Measurements from ENCODE around the gene ITGA1. TPM values are rescaled to one million over a fixed set of nuclear protein-coding genes. Genes with fewer than 3 reads are reported as not detected.

Gene ITGA1
- total and polyA plus RNA-seq, 2 of the 13 experiments (the other 11 are each of a cell fraction or from before 2014, with no cell fraction given), result 23.1 to 28.6 TPM

GRCh38 chr5:52799983-52800393 is 12.3 kb downstream of the ITGA1 start (continued):
- TF ChIP-seq ZNF549 (CRISPR knock-in tag; IDR thresholded peaks at IDR 0.05) (no peak), MXD1 (CRISPR knock-in tag; IDR thresholded peaks at IDR 0.05) (no peak), ZSCAN9 (CRISPR knock-in tag; IDR thresholded peaks at IDR 0.05; ENCODE audit: borderline replicate concordance) (no peak; the same call in 1 of the 2 replicates), ZFX (CRISPR knock-in tag; IDR thresholded peaks at IDR 0.05; ENCODE audit: low read depth) (no peak), MAF1 (CRISPR knock-in tag; IDR thresholded peaks at IDR 0.05; ENCODE audit: borderline replicate concordance) (0 out of 2 replicates have a peak, but pooled peaks have one; percentile 36), SSRP1 (CRISPR knock-in tag; IDR thresholded peaks at IDR 0.05) (no peak), RFX3 (CRISPR knock-in tag; IDR thresholded peaks at IDR 0.05) (no peak), ZBTB20 (CRISPR knock-in tag; IDR thresholded peaks at IDR 0.05; ENCODE audit: borderline replicate concordance, low read depth) (no peak), ZNF766 (CRISPR knock-in tag; IDR thresholded peaks at IDR 0.05; ENCODE audit: borderline replicate concordance) (no peak), ZZZ3 (CRISPR knock-in tag; IDR thresholded peaks at IDR 0.05; ENCODE audit: borderline replicate concordance) (no peak), ZNF225 (CRISPR knock-in tag; IDR thresholded peaks at IDR 0.05) (no peak), FOXM1 (CRISPR knock-in tag; IDR thresholded peaks at IDR 0.05) (no peak), ZNF441 (CRISPR knock-in tag; IDR thresholded peaks at IDR 0.05; ENCODE audit: borderline replicate concordance) (no peak), ZNF17 (CRISPR knock-in tag; IDR thresholded peaks at IDR 0.05) (no peak)
- TF ChIP-seq, protein P1, sequence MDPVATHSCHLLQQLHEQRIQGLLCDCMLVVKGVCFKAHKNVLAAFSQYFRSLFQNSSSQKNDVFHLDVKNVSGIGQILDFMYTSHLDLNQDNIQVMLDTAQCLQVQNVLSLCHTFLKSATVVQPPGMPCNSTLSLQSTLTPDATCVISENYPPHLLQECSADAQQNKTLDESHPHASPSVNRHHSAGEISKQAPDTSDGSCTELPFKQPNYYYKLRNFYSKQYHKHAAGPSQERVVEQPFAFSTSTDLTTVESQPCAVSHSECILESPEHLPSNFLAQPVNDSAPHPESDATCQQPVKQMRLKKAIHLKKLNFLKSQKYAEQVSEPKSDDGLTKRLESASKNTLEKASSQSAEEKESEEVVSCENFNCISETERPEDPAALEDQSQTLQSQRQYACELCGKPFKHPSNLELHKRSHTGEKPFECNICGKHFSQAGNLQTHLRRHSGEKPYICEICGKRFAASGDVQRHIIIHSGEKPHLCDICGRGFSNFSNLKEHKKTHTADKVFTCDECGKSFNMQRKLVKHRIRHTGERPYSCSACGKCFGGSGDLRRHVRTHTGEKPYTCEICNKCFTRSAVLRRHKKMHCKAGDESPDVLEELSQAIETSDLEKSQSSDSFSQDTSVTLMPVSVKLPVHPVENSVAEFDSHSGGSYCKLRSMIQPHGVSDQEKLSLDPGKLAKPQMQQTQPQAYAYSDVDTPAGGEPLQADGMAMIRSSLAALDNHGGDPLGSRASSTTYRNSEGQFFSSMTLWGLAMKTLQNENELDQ (CRISPR knock-in tag; IDR thresholded peaks at IDR 0.05; ENCODE audit: borderline replicate concordance), result 0 out of 2 replicates have a peak, but pooled peaks have one; percentile 39
- TF ChIP-seq, protein P2, sequence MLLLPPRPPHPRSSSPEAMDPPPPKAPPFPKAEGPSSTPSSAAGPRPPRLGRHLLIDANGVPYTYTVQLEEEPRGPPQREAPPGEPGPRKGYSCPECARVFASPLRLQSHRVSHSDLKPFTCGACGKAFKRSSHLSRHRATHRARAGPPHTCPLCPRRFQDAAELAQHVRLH (CRISPR knock-in tag; IDR thresholded peaks at IDR 0.05; ENCODE audit: borderline replicate concordance, low read depth), result peak; percentile 42; the same call in 1 of the 2 replicates
- TF ChIP-seq, protein P3, sequence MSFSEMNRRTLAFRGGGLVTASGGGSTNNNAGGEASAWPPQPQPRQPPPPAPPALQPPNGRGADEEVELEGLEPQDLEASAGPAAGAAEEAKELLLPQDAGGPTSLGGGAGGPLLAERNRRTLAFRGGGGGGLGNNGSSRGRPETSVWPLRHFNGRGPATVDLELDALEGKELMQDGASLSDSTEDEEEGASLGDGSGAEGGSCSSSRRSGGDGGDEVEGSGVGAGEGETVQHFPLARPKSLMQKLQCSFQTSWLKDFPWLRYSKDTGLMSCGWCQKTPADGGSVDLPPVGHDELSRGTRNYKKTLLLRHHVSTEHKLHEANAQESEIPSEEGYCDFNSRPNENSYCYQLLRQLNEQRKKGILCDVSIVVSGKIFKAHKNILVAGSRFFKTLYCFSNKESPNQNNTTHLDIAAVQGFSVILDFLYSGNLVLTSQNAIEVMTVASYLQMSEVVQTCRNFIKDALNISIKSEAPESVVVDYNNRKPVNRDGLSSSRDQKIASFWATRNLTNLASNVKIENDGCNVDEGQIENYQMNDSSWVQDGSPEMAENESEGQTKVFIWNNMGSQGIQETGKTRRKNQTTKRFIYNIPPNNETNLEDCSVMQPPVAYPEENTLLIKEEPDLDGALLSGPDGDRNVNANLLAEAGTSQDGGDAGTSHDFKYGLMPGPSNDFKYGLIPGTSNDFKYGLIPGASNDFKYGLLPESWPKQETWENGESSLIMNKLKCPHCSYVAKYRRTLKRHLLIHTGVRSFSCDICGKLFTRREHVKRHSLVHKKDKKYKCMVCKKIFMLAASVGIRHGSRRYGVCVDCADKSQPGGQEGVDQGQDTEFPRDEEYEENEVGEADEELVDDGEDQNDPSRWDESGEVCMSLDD (CRISPR knock-in tag; IDR thresholded peaks at IDR 0.05; ENCODE audit: borderline replicate concordance), result no peak
- TF ChIP-seq, protein P4, sequence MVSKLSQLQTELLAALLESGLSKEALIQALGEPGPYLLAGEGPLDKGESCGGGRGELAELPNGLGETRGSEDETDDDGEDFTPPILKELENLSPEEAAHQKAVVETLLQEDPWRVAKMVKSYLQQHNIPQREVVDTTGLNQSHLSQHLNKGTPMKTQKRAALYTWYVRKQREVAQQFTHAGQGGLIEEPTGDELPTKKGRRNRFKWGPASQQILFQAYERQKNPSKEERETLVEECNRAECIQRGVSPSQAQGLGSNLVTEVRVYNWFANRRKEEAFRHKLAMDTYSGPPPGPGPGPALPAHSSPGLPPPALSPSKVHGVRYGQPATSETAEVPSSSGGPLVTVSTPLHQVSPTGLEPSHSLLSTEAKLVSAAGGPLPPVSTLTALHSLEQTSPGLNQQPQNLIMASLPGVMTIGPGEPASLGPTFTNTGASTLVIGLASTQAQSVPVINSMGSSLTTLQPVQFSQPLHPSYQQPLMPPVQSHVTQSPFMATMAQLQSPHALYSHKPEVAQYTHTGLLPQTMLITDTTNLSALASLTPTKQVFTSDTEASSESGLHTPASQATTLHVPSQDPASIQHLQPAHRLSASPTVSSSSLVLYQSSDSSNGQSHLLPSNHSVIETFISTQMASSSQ (IDR thresholded peaks at IDR 0.05; ENCODE audit: low read depth), result no peak
- TF ChIP-seq, protein P4 (CRISPR knock-in tag; IDR thresholded peaks at IDR 0.05; ENCODE audit: borderline replicate concordance), result no peak

All from HepG2 (cell line).